ENCODE measurements around the gene PCK1. TPM values are rescaled to one million over a fixed set of nuclear protein-coding genes. Genes with fewer than 3 reads are reported as not detected.

Gene PCK1
- total and polyA plus RNA-seq, 2 donors (not counting 3 experiments of a cell fraction or from before 2014, with no cell fraction given): not detected

- Histone ChIP-seq H3K4me2 (ENCODE audit: insufficient read depth, low read length) (no peak overlapping the region), H2AFZ (ENCODE audit: low read depth, low read length) (no peak overlapping the region), H3K4me1 (ENCODE audit: control insufficient read depth, extremely low read depth, insufficient read depth, low read length) (no peaks in the 10 kb centered on the region), H3K27ac (ENCODE audit: insufficient read depth, low read depth, low read length) (no peak overlapping the region), H3K9ac (replicated peaks; ENCODE audit: extremely low read depth, insufficient read depth, low read length) (no peak overlapping the region), H4K20me1 (replicated peaks; ENCODE audit: control insufficient read depth, extremely low read depth, insufficient read depth, low read length) (no peaks in the 10 kb centered on the region), H3K79me2 (ENCODE audit: control insufficient read depth, insufficient read depth, low read length) (no peaks in the 10 kb centered on the region), H3K36me3 (ENCODE audit: control insufficient read depth in 2 of 2, extremely low read depth in 1 of 2, insufficient read depth in 2 of 2, low read length in 2 of 2) (no peaks in the 10 kb centered on the region), H3K9me1 (replicated peaks; ENCODE audit: control insufficient read depth, extremely low read depth, insufficient read depth, low read length) (no peaks in the 10 kb centered on the region), H3K9me3 (replicated peaks; ENCODE audit: control insufficient read depth, insufficient read depth, low read length) (no peaks in the 10 kb centered on the region), H3K27me3 (ENCODE audit: control insufficient read depth in 2 of 2, insufficient read depth in 2 of 2, low read length in 2 of 2) (no peaks in the 10 kb centered on the region), H3K4me3 (replicated peaks in 1 of 3; ENCODE audit: insufficient read depth in 1 of 3, low read depth in 1 of 3, low read length in 3 of 3) (no peak overlapping the region)
- FAIRE-seq (no peak), DNase-seq (ENCODE audit: low read depth, low spot score) (no peak)
- TF ChIP-seq GATA2 (IDR thresholded peaks at IDR 0.05; ENCODE audit: insufficient read depth, insufficient read length, low read depth, low read length) (no peak), MYC (IDR thresholded peaks at IDR 0.05; ENCODE audit: low read depth, low read length) (no peak), FOS (IDR thresholded peaks at IDR 0.05; ENCODE audit: borderline replicate concordance, insufficient read depth, low read length) (no peak), POLR2AphosphoS5 (IDR thresholded peaks at IDR 0.05; ENCODE audit: insufficient read depth, low read depth, low read length) (no peak), MAX (IDR thresholded peaks at IDR 0.05; ENCODE audit: insufficient read depth, insufficient read length) (no peak), JUN (IDR thresholded peaks at IDR 0.05; ENCODE audit: borderline replicate concordance, insufficient read depth, insufficient read length, low read depth) (no peak), POLR2A (IDR thresholded peaks at IDR 0.05; ENCODE audit: low read depth, low read length) (no peak), EZH2 (IDR thresholded peaks at IDR 0.05; ENCODE audit: borderline replicate concordance, low read depth, low read length, severe bottlenecking) (no peak)
- POLR2A ChIA-PET: no interaction called here
- CTCF ChIA-PET: no interaction called here
- no TSS peak for BruUV-seq (replicated peaks)
- dilution Hi-C loops (cut with MboI; ENCODE audit: extremely low pct_ligation_motif_present, low sequenced_read_pairs) (no loop called here), intact Hi-C loops (cut with micrococcal nuclease) (no loop called here)
These were observed 2.6 kb downstream of the PCK1 start for GRCh38 chr20:57563522-57563921.

GRCh38 chr20:57564180-57564802 is 3.4 kb downstream of the PCK1 start:
- no peaks in the 10 kb centered on the region for H3K9me3 ChIP-seq (replicated peaks; ENCODE audit: control insufficient read depth, insufficient read depth, low read length)
- no peak overlapping the region for H3K4me3 ChIP-seq (replicated peaks in 1 of 3; ENCODE audit: insufficient read depth in 1 of 3, low read depth in 1 of 3, low read length in 3 of 3)
- H3K79me2 ChIP-seq (ENCODE audit: control insufficient read depth, insufficient read depth, low read length): no peaks in the 10 kb centered on the region
- no peaks in the 10 kb centered on the region for H4K20me1 ChIP-seq (replicated peaks; ENCODE audit: control insufficient read depth, extremely low read depth, insufficient read depth, low read length)
- no peak overlapping the region for H3K4me2 ChIP-seq (ENCODE audit: insufficient read depth, low read length)
- FAIRE-seq (no peak), DNase-seq (ENCODE audit: low read depth, low spot score) (no peak)
- H2AFZ ChIP-seq (ENCODE audit: low read depth, low read length): no peak overlapping the region
- H3K4me1 ChIP-seq (ENCODE audit: control insufficient read depth, extremely low read depth, insufficient read depth, low read length): no peaks in the 10 kb centered on the region
- H3K9ac ChIP-seq (replicated peaks; ENCODE audit: extremely low read depth, insufficient read depth, low read length): no peak overlapping the region
- no peaks in the 10 kb centered on the region for H3K9me1 ChIP-seq (replicated peaks; ENCODE audit: control insufficient read depth, extremely low read depth, insufficient read depth, low read length)
- intact Hi-C loops (cut with micrococcal nuclease) (no loop called here), dilution Hi-C loops (cut with MboI; ENCODE audit: extremely low pct_ligation_motif_present, low sequenced_read_pairs) (no loop called here)
- H3K27ac ChIP-seq (ENCODE audit: insufficient read depth, low read depth, low read length): no peak overlapping the region
- ChIA-PET CTCF (no interaction called here), POLR2A (no interaction called here)
- TF ChIP-seq MYC (IDR thresholded peaks at IDR 0.05; ENCODE audit: low read depth, low read length) (no peak), EZH2 (IDR thresholded peaks at IDR 0.05; ENCODE audit: borderline replicate concordance, low read depth, low read length, severe bottlenecking) (no peak), FOS (IDR thresholded peaks at IDR 0.05; ENCODE audit: borderline replicate concordance, insufficient read depth, low read length) (no peak)
- no peaks in the 10 kb centered on the region for H3K27me3 ChIP-seq (ENCODE audit: control insufficient read depth in 2 of 2, insufficient read depth in 2 of 2, low read length in 2 of 2)
- no TSS peak for BruUV-seq (replicated peaks)
- no peaks in the 10 kb centered on the region for H3K36me3 ChIP-seq (ENCODE audit: control insufficient read depth in 2 of 2, extremely low read depth in 1 of 2, insufficient read depth in 2 of 2, low read length in 2 of 2)

Data from endothelial cell of umbilical vein (primary cell).